Trophoblast cell (in vitro differentiated cells and primary cell): ENCODE measurements around the gene BICD1.

ENCODE experiments used
- DNase-seq, 2 donors: peaks; one replicate each; pipeline ENCODE4 v3.0.0-alpha.2; 2016
- H2AFZ ChIP-seq: 2 replicates; pipeline ENCODE4 v1.6.1; 2013; ENCODE audit warnings: low read length, moderate library complexity, mild to moderate bottlenecking; ENCODE audit not compliant: insufficient read depth, poor library complexity
- H2AK5ac ChIP-seq: 2 replicates; pipeline ENCODE4 v1.6.1; 2013; ENCODE audit warnings: mild to moderate bottlenecking, low read length
- H2BK120ac ChIP-seq: 2 replicates; pipeline ENCODE4 v1.6.1; 2013; ENCODE audit warnings: low read length, mild to moderate bottlenecking, moderate library complexity; ENCODE audit not compliant: insufficient read depth, poor library complexity
- H2BK12ac ChIP-seq: 2 replicates; pipeline ENCODE4 v1.6.1; 2013; ENCODE audit warnings: mild to moderate bottlenecking, low read length, moderate library complexity
- H2BK5ac ChIP-seq: 2 replicates; pipeline ENCODE4 v1.6.1; 2013; ENCODE audit warnings: low read length, low read depth, moderate library complexity, mild to moderate bottlenecking; ENCODE audit not compliant: poor library complexity
- H3K14ac ChIP-seq: 2 replicates; pipeline ENCODE4 v1.6.1; 2013; ENCODE audit warnings: mild to moderate bottlenecking, low read length
- H3K18ac ChIP-seq: 2 replicates; pipeline ENCODE4 v1.6.1; 2013; ENCODE audit warnings: mild to moderate bottlenecking, low read length
- H3K23ac ChIP-seq: 2 replicates; pipeline ENCODE4 v1.6.1; 2013; ENCODE audit warnings: low read length
- H3K27ac ChIP-seq: 2 replicates; pipeline ENCODE4 v1.5.1; 2013; ENCODE audit warnings: low read depth, mild to moderate bottlenecking, inconsistent platforms, low read length, moderate library complexity
- H3K27me3 ChIP-seq: 2 replicates; pipeline ENCODE4 v1.6.1; 2013; ENCODE audit warnings: inconsistent platforms, mild to moderate bottlenecking, low read length, moderate library complexity; ENCODE audit not compliant: insufficient read depth
- H3K36me3 ChIP-seq, 2 experiments: 1 replicate in 1 of 2; 2 replicates in 1 of 2; pipeline ENCODE4 v1.6.1; 2013; ENCODE audit warnings: low read length in 2 of 2, mild to moderate bottlenecking in 2 of 2, moderate library complexity in 1 of 2; ENCODE audit not compliant: insufficient read depth in 2 of 2, control insufficient read depth in 1 of 2
- H3K4ac ChIP-seq: 2 replicates; pipeline ENCODE4 v1.6.1; 2013; ENCODE audit warnings: low read depth, mild to moderate bottlenecking, low read length, moderate library complexity
- H3K4me1 ChIP-seq, 2 experiments: 1 replicate in 1 of 2; 2 replicates in 1 of 2; pipeline ENCODE4 v1.6.1; 2013; ENCODE audit warnings: low read length in 2 of 2, mild to moderate bottlenecking in 2 of 2, moderate library complexity in 1 of 2; ENCODE audit not compliant: insufficient read depth in 2 of 2, control insufficient read depth in 1 of 2
- H3K4me2 ChIP-seq: 2 replicates; pipeline ENCODE4 v1.6.1; 2013; ENCODE audit warnings: inconsistent platforms, mild to moderate bottlenecking, low read length, moderate library complexity
- H3K4me3 ChIP-seq: 2 replicates; pipeline ENCODE4 v1.5.1; 2013; ENCODE audit warnings: mild to moderate bottlenecking, low read depth, low read length, inconsistent platforms
- H3K79me1 ChIP-seq: one replicate; pipeline ENCODE4 v1.6.1; 2013; ENCODE audit warnings: low read length
- H3K79me2 ChIP-seq: 2 replicates; pipeline ENCODE4 v1.6.1; 2013; ENCODE audit warnings: low read length, mild to moderate bottlenecking; ENCODE audit not compliant: control insufficient read depth, insufficient read depth, poor library complexity
- H3K9ac ChIP-seq: 2 replicates; pipeline ENCODE4 v1.6.1; 2013; ENCODE audit warnings: mild to moderate bottlenecking, low read length
- H3K9me3 ChIP-seq: 2 replicates; pipeline ENCODE4 v1.6.1; 2013; ENCODE audit warnings: low read depth, mild to moderate bottlenecking, control low read depth, inconsistent platforms, low read length; ENCODE audit not compliant: insufficient read depth
- H4K12ac ChIP-seq: 2 replicates; pipeline ENCODE4 v1.6.1; 2013; ENCODE audit warnings: low read depth, mild to moderate bottlenecking, low read length, moderate library complexity
- H4K8ac ChIP-seq: 2 replicates; pipeline ENCODE4 v1.6.1; 2013; ENCODE audit warnings: low read depth, mild to moderate bottlenecking, low read length, moderate library complexity
- H4K91ac ChIP-seq: one replicate; pipeline ENCODE4 v1.6.1; 2013; ENCODE audit warnings: low read depth, mild to moderate bottlenecking, low read length, moderate library complexity
- WGBS: extraction: QIAGEN DNeasy Blood & Tissue Kit; methylation state at CpG from one replicate; pipeline ENCODE4 v1.1.7; 2013; ENCODE audit warnings: missing lambda C conversion rate; ENCODE audit not compliant: insufficient read length, insufficient coverage; ENCODE audit errors: extremely low coverage; 5-methylcytosine and 5-hydroxymethylcytosine counted together

Gene BICD1

DNA sequence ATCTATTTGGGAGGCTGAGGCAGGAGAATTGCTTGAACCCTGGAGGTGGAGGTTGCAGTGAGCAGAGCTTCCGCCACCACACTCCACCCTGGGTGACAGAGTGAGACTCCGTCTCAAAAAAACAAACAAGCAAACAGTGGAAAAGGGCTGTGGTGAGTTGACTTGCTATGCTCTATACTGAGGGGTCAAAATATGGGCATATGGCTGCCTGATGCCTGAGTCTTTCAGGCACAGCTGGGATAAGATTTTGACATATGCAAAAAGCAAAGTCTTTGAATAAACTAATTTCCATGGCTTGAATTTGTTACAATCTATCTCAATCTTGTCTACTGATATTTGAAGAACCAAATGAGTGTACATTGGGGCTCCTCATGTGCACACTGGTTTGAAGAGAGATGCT lies 40.4 kb upstream of the BICD1 start:
- Histone ChIP-seq H3K9ac (no peak overlapping the region), H2BK120ac (no peak overlapping the region), H2AK5ac (no peak overlapping the region), H3K4ac (no peak overlapping the region), H3K36me3 (no peaks in the 10 kb centered on the region), H3K27ac (no peak overlapping the region), H3K79me1 (no peaks in the 10 kb centered on the region), H3K79me2 (no peaks in the 10 kb centered on the region), H3K18ac (no peak overlapping the region), H3K4me3 (no peak overlapping the region), H4K8ac (no peak overlapping the region), H3K4me2 (no peak overlapping the region), H4K91ac (no peak overlapping the region), H3K23ac (no peak overlapping the region), H3K9me3 (no peaks in the 10 kb centered on the region), H2BK12ac (no peak overlapping the region), H3K14ac (no peak overlapping the region), H2BK5ac (no peak overlapping the region), H2AFZ (no peak overlapping the region), H3K4me1 (no peaks in the 10 kb centered on the region), H3K27me3 (no peaks in the 10 kb centered on the region), H4K12ac (no peak overlapping the region)
- no peak for DNase-seq
- no CpG with 5 or more reads among the region's 2 CpGs for WGBS

DNA sequence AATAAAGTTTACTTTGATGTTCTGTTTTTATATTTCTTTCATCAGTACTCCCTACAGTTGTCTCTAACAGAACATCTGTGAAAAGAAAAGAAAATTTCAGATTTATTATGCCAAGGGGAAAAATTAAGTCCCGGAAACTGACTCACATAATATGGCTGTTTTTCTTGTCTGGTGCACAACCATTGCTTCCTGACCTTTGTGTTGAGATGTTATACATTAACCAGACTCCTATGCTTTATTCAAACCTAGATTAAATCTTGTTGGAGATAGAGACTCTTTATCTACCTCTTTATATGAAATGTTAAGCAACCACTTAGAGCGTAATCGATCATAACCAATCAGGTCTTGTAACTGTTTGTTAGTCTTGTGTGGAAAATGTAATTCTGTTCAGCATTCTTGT lies 37.6 kb upstream of the BICD1 start:
- Histone ChIP-seq H3K27ac (no peak overlapping the region), H3K4me1 (no peaks in the 10 kb centered on the region), H2BK12ac (no peak overlapping the region), H2AK5ac (no peak overlapping the region), H3K23ac (no peak overlapping the region), H2AFZ (no peak overlapping the region), H3K79me2 (no peaks in the 10 kb centered on the region), H2BK5ac (no peak overlapping the region), H2BK120ac (no peak overlapping the region), H3K4me2 (no peak overlapping the region), H3K4me3 (no peak overlapping the region), H3K4ac (no peak overlapping the region), H4K8ac (no peak overlapping the region), H3K14ac (no peak overlapping the region), H3K9me3 (no peaks in the 10 kb centered on the region), H3K36me3 (no peaks in the 10 kb centered on the region), H3K79me1 (no peaks in the 10 kb centered on the region), H3K18ac (no peak overlapping the region), H4K12ac (no peak overlapping the region), H4K91ac (no peak overlapping the region), H3K27me3 (no peaks in the 10 kb centered on the region), H3K9ac (no peak overlapping the region)
- DNase-seq, result no peak
- WGBS, result no CpG with 5 or more reads among the region's 3 CpGs

DNA sequence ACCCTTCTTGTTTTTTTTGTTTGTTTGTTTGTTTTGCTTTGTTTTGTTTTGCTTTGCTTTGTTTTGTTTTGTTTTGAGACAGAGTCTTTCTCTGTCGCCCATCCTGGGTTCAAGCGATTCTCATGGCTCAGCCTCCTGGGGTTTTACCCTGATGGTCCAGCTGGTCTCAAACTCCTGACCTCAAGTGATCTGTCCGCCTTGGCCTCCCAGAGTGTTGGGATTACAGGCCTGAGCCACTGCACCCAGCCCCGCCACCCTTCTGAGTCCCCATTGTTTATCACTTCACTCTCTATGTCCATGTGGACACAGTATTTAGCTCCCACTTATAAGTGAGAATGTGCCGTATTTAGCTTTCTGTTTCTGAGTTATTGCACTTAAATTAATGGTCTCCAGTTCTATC lies 36.9 kb upstream of the BICD1 start:
- no CpG with 5 or more reads among the region's 5 CpGs for WGBS
- Histone ChIP-seq H4K12ac (no peak overlapping the region), H4K8ac (peak overlapping the region; percentile 28), H3K9me3 (no peaks in the 10 kb centered on the region), H2AFZ (no peak overlapping the region), H3K18ac (no peak overlapping the region), H2BK5ac (no peak overlapping the region), H2BK120ac (no peak overlapping the region), H3K4ac (no peak overlapping the region), H3K4me2 (no peak overlapping the region), H3K23ac (no peak overlapping the region), H2BK12ac (no peak overlapping the region), H3K9ac (no peak overlapping the region), H3K36me3 (no peaks in the 10 kb centered on the region), H3K79me2 (no peaks in the 10 kb centered on the region), H4K91ac (no peak overlapping the region), H3K27ac (no peak overlapping the region), H3K4me3 (no peak overlapping the region), H3K14ac (no peak overlapping the region), H3K79me1 (no peaks in the 10 kb centered on the region), H3K4me1 (no peaks in the 10 kb centered on the region), H2AK5ac (peak overlapping the region; percentile 69), H3K27me3 (no peaks in the 10 kb centered on the region)
- DNase-seq, result no peak

DNA sequence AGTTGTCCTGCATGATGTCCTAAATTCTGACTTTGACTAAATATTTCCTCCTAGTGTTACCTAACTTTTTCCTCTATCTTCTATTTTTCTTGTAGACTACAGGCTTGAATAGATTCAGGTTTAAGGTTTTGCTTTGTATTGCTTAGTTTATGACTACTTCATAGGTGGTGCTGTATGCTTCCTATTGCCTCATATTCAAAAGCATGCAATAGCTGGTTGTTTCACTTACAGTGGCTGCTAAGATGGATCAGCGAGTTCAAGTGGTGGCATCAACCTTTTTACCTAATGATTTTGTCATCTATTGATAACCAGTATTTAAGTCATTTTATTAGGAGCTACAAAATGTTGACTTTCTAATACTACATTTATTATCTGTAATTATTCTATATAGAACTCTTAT lies 36.3 kb upstream of the BICD1 start:
- Histone ChIP-seq H3K27me3 (no peaks in the 10 kb centered on the region), H3K18ac (no peak overlapping the region), H2BK5ac (no peak overlapping the region), H2BK120ac (no peak overlapping the region), H4K91ac (no peak overlapping the region), H3K4ac (no peak overlapping the region), H3K9me3 (no peaks in the 10 kb centered on the region), H4K8ac (no peak overlapping the region), H3K4me1 (no peaks in the 10 kb centered on the region), H2AFZ (no peak overlapping the region), H3K36me3 (no peaks in the 10 kb centered on the region), H3K27ac (no peak overlapping the region), H2AK5ac (no peak overlapping the region), H3K23ac (no peak overlapping the region), H3K4me2 (no peak overlapping the region), H4K12ac (no peak overlapping the region), H3K14ac (no peak overlapping the region), H3K9ac (no peak overlapping the region), H3K4me3 (no peak overlapping the region), H3K79me2 (no peaks in the 10 kb centered on the region), H2BK12ac (no peak overlapping the region), H3K79me1 (no peaks in the 10 kb centered on the region)
- WGBS, result no CpG with 5 or more reads among the region's 1 CpG
- no peak for DNase-seq
